ENCODE measurements around the gene RANGRF.
A peak's percentile ranks its signal among the peaks of the same experiment; 100 is the strongest.
"Not testable (repeated sequence)": the region's sequence is repeated elsewhere in the genome, so short reads cannot be mapped to it uniquely, and the experiment has no call there.

Gene RANGRF, protein sequence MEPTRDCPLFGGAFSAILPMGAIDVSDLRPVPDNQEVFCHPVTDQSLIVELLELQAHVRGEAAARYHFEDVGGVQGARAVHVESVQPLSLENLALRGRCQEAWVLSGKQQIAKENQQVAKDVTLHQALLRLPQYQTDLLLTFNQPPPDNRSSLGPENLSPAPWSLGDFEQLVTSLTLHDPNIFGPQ

GRCh38 chr17:8288336-8289102 lies at the start of gene RANGRF:
Gene RANGRF, plus strand, starts transcription at chr17:8288670. Its CDS starts 119 bp downstream, at chr17:8288789.
- peak; percentile 67 to 70 for DNase-seq (ENCODE audit: low read depth in 1 of 2, low spot score in 1 of 2)

DNA sequence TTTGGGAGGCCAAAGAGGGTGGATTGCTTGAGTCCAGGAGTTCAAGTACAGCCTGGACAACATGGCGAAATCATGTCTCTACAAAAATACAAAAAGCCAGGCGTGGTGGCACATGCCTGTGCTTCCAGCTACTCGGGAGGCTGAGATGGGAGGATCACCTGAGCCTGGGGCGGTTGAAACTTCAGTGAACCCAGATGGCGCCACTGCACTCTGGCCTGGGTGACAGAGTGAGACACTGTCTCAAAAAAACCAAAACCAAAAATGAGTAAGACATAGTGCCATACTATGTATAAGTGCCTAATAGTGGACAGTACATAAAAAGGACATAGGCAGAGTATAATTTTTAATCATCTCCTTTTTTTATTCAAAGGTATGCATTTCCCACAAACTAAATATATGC lies 44.6 kb upstream of the RANGRF start:
- no peak for DNase-seq (ENCODE audit: low read depth in 1 of 2, low spot score in 1 of 2)

DNA sequence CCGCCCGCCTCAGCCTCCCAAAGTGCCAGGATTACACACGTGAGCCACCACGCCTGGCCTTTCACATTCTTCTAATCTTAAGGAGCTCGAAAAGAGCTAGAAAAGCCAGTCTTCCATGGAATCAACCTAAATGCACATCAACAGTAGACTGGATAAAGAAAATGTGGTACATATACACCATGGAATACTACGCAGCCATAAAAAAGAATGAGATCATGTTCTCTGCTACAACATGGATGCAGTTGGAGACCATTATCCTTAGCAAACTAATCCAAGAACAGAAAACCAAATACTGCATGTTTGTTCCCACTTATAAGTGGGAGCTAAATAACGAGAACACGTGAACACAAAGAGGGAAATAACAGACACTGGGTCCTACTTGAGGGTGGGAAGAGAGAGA lies 43.7 kb upstream of the RANGRF start:
- no peak for DNase-seq (ENCODE audit: low read depth in 1 of 2, low spot score in 1 of 2)

- peak; percentile 86 to 96 for DNase-seq (ENCODE audit: low read depth in 1 of 2, low spot score in 1 of 2)
Observed at GRCh38 chr17:8248751-8249607, 39.5 kb upstream of the RANGRF start, which contains the start of gene PFAS. Gene PFAS, plus strand, starts transcription at chr17:8249289. Its CDS starts 4,649 bp downstream, at chr17:8253938.

DNA sequence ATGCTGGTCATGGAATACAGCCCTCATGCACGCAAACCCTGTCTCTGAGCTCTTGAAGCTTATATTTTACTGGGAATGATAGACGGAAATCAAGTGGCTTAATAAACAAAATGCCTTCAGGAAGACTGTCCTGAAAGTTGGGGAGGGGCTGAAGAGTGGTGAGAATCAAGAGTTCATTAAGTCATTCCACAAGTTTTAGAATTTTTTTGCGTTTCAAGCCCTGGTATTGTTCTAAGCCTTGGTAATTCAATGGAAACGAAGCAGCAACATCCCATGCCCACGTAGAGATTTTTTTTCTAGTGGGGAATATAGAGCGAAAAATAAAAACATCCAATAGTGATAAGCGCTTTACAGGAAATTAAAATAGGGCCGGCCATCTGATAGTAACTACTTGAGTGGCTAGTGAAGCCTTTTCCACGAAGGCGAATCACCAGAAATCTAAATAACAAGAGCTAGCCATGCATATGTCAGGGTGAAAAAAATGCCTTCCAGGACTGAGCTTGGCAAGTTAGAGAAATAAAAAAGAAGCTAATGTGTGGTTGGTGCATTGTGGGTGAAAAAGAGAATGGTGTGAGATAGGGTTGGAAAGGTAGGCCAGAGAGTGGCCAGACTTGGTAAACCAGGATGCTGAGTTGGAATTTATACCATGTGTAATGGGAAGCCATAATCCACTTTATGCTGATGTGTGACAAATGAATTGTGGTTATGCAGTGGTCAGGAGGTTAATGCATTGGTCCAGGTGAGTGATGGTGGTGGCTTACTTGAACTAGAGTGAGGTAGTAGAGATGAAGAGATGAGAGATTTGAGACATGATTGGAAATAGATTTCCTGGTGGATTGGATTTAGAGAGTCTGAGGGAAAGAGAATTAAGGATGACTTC lies 38.6 kb upstream of the RANGRF start:
- no peak for DNase-seq (ENCODE audit: low read depth in 1 of 2, low spot score in 1 of 2)

DNA sequence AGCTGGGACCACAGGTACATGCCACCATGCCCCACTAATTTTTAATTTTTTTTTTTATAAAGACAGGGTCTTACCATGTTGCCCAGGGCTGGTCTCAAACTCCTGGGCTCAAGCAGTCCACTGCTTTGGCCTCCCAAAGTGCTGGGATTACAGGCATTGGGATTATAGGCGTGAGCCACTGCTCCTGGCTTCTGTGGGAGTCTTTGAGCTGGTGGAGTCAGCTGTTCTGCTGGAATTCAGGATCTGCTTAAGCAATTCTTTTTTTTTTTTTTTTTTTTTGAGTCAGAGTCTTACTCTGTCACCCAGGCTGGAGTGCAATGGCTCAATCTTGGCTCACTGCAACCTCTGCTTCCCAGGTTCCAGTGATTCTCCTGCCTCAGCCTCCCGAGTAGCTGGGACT lies 37.1 kb upstream of the RANGRF start:
- not testable (repeated sequence) for DNase-seq (ENCODE audit: low read depth in 1 of 2, low spot score in 1 of 2)

DNA sequence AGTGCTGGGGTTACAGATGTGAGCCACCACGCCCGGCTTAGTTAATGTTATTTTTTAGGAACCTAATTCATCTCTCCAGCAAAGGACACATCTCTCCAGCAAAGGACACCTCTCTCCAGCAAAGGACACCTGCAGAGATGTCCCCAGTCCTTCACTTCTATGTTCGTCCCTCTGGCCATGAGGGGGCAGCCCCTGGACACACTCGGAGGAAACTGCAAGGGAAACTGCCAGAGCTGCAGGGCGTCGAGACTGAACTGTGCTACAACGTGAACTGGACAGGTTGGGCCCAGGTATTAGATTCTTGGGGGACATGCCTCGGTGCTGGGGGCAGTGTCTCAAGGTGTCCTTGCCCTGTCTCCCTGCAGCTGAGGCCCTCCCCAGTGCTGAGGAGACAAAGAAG lies 34.7 kb upstream of the RANGRF start:
- DNase-seq (ENCODE audit: low read depth in 1 of 2, low spot score in 1 of 2) = no peak

DNA sequence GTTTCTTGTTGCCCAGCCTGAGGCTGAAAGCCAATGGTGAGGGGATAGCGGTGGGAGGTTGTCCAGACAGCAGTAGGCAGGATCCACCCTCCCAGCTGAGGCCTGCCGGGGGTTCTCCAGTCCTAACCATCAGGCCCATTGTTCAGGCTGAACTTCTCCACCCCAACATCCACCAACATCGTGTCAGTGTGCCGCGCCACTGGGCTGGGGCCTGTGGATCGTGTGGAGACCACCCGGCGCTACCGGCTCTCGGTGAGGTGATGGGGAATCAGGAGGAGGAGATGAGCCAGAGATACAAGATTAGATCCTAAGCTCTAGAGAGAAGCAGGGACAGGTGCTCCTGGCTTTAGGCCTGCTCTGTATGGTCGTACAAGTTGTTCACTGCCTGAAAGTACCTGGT lies 33.6 kb upstream of the RANGRF start:
- DNase-seq (ENCODE audit: low read depth in 1 of 2, low spot score in 1 of 2) = no peak

DNA sequence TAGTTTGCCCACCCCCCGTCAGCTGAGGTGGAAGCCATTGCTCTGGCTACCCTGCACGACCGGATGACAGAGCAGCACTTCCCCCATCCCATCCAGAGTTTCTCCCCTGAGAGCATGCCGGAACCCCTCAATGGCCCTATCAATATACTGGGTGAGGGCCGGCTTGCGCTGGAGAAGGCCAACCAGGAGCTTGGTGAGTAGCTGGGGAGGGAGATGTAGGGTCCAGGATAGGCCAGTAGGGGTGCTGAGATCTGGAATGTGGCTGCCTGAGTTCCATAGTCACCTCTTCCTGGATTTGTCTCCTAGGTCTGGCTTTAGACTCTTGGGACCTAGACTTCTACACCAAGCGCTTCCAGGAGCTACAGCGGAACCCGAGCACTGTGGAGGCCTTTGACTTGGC lies 33.0 kb upstream of the RANGRF start:
- no peak for DNase-seq (ENCODE audit: low read depth in 1 of 2, low spot score in 1 of 2)

- no peak for DNase-seq (ENCODE audit: low read depth in 1 of 2, low spot score in 1 of 2)
Observed at GRCh38 chr17:8256291-8256690, 32.2 kb upstream of the RANGRF start.

GRCh38 chr17:8256691-8257090 lies 31.8 kb upstream of the RANGRF start:
- DNase-seq (ENCODE audit: low read depth in 1 of 2, low spot score in 1 of 2) = no peak

DNA sequence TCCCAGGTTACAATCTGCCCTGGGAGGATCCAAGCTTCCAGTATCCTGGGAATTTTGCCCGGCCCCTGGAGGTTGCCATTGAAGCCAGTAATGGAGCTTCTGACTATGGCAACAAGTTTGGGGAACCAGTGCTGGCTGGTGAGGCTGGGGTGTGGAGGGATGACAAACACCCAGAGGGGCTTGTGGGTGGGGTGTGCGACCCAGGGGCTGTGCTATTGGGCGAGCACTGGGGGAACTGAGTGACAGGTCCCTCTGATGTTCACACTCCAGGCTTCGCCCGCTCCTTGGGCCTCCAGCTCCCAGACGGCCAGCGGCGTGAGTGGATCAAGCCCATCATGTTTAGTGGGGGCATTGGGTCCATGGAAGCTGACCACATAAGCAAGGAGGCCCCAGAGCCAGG lies 30.7 kb upstream of the RANGRF start:
- no peak for DNase-seq (ENCODE audit: low read depth in 1 of 2, low spot score in 1 of 2)

DNA sequence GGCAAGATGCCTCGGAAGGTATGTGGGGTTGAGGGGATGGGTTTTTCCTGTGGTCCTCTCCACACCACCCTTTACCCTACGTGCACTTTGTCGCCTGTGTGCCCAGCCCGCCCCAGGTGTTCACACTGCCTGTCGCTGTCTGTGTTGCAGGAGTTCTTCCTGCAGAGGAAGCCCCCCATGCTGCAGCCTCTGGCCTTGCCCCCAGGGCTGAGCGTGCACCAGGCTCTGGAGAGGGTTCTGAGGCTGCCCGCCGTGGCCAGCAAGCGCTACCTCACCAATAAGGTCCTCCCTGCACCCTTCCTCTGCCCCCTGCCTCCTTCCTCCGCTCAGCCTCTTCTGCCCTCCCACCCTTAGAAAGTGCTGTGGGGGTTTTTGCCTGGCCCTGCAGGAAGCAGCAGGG lies 24.1 kb upstream of the RANGRF start:
- DNase-seq (ENCODE audit: low read depth in 1 of 2, low spot score in 1 of 2) = no peak

DNA sequence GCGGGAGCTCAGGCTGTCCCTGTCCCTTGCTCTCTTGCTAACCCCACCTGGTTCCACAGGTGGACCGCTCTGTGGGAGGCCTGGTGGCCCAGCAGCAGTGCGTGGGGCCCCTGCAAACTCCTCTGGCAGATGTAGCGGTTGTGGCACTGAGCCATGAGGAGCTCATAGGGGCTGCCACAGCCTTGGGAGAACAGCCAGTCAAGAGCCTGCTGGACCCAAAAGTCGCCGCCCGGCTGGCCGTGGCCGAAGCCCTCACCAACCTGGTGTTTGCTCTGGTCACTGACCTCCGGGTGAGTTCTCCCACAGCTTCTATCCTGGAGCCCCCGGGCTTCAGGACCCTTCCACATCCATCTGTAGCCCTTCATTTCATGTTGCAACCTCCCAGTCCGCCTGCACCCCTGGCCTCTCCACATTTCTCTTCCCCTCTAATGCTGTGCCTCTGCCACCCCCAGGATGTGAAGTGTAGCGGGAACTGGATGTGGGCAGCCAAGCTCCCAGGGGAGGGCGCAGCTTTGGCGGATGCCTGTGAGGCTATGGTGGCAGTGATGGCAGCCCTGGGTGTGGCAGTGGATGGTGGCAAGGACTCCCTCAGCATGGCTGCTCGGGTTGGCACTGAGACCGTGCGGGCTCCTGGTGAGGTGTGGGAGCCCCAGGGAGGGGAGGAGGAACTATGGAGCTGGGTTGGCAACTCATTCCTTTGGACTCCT lies 23.5 kb upstream of the RANGRF start:
- DNase-seq (ENCODE audit: low read depth in 1 of 2, low spot score in 1 of 2) = no peak

- no peak for DNase-seq (ENCODE audit: low read depth in 1 of 2, low spot score in 1 of 2)
Observed at GRCh38 chr17:8266648-8267479, 21.6 kb upstream of the RANGRF start.

GRCh38 chr17:8267480-8268147 lies 20.9 kb upstream of the RANGRF start:
- DNase-seq (ENCODE audit: low read depth in 1 of 2, low spot score in 1 of 2) = no peak

- DNase-seq (ENCODE audit: low read depth in 1 of 2, low spot score in 1 of 2) = no peak
Observed at GRCh38 chr17:8268550-8269298, 19.7 kb upstream of the RANGRF start.

GRCh38 chr17:8272421-8272820 lies 16.0 kb upstream of the RANGRF start:
- DNase-seq (ENCODE audit: low read depth in 1 of 2, low spot score in 1 of 2) = no peak

Measured in stimulated activated CD4-positive, alpha-beta T cell treated with anti-CD3 and anti-CD28 coated beads, Interleukin-15, amount 100 ng/mL, for 1 hour (primary cell).